K562 (cell line): Measurements from ENCODE around the gene FSTL4. TPM values are rescaled to one million over a fixed set of nuclear protein-coding genes. Genes with fewer than 3 reads are reported as not detected.

Experiments
- ATAC-seq: fragments of 200-7000 bp; cut with Tn5 transposase; 3 replicates; pipeline ENCODE4 v1.9.1; 2020; ENCODE audit warnings: moderate library complexity
- BruUV-seq: library from RNA; stranded (reverse); fragments of 400-500 nt; replicated peaks from 2 replicates; lab custom pipeline; 2021; lab: Mats Ljungman, UMichigan
- CTCF ChIA-PET: fragments of 300-600 bp; formaldehyde crosslinking; extraction: SDS; loops from one replicate; lab custom pipeline; 2021; ENCODE audit warnings: low intra/inter-chr PET ratio; lab: Yijun Ruan, JAX
- POLR2A ChIA-PET: fragments of 300-600, 350-650 bp; sonication (Branson Sonifier 250); formaldehyde crosslinking; extraction: SDS; loops from one replicate; lab custom pipeline; 2021; ENCODE audit warnings: antibody characterized with exemption, inconsistent platforms; lab: Yijun Ruan, JAX
- DNase-seq, 4 experiments: peaks; one replicate each; pipeline versions ENCODE4 v3.0.0 to v3.0.0-alpha.2; 2011 to 2018; ENCODE audit warnings: low spot score in 3 of 4, mixed read lengths in 3 of 4; ENCODE audit errors: extremely low read depth in 1 of 4
- FAIRE-seq: peaks from 2 replicates; lab custom pipeline; 2011; peaks lifted over from hg19 to GRCh38; lab: Jason Lieb, UNC
- H2AFZ ChIP-seq: 2 replicates; pipeline ENCODE4 v1.6.0; 2011; ENCODE audit warnings: low read depth, low read length, control low read depth, inconsistent platforms
- H3K27ac ChIP-seq: fragments of 200-600 bp; 3 replicates; pipeline ENCODE4 v1.8.0; 2011; ENCODE audit warnings: low read depth, mild to moderate bottlenecking, control low read depth, inconsistent platforms, low read length, moderate library complexity, mixed read lengths; ENCODE audit errors: extremely low read depth
- H3K27me3 ChIP-seq, 2 experiments: fragments of 300-600 bp in 1 of 2; 2 replicates in 1 of 2; 3 replicates in 1 of 2; pipeline versions ENCODE4 v1.6.0 to v1.8.0; 2011; ENCODE audit warnings: inconsistent platforms in 2 of 2, low read length in 2 of 2, mild to moderate bottlenecking in 1 of 2, mixed read lengths in 1 of 2, moderate library complexity in 1 of 2; ENCODE audit not compliant: control insufficient read depth in 2 of 2, insufficient read depth in 2 of 2
- H3K36me3 ChIP-seq: fragments of 300-600 bp; 3 replicates; pipeline ENCODE4 v1.8.0; 2011; ENCODE audit warnings: mild to moderate bottlenecking, low read length, inconsistent platforms; ENCODE audit not compliant: control insufficient read depth, insufficient read depth
- H3K4me1 ChIP-seq, 2 experiments: fragments of 200-600 bp in 1 of 2; replicated peaks in 1 of 2; 2 replicates in 1 of 2; 3 replicates in 1 of 2; pipeline versions ENCODE4 v1.5.1 to v1.8.0; 2011; ENCODE audit warnings: inconsistent platforms in 2 of 2, low read length in 2 of 2, mild to moderate bottlenecking in 1 of 2, mixed read lengths in 1 of 2, moderate library complexity in 1 of 2; ENCODE audit not compliant: control insufficient read depth in 2 of 2, insufficient read depth in 2 of 2
- H3K4me2 ChIP-seq: 2 replicates; pipeline ENCODE4 v1.6.1; 2011; ENCODE audit warnings: low read length, control low read depth, inconsistent platforms, mixed read lengths; ENCODE audit not compliant: insufficient read depth
- H3K4me3 ChIP-seq: fragments of 200-600 bp; sonication (generic), shearing (Covaris generic); 2 replicates; pipeline ENCODE4 v1.5.1; 2016; ENCODE audit warnings: control low read depth, inconsistent platforms
- H3K79me2 ChIP-seq: fragments of 200-600 bp; 3 replicates; pipeline ENCODE4 v1.8.0; 2011; ENCODE audit warnings: low read length, inconsistent platforms; ENCODE audit not compliant: control insufficient read depth, insufficient read depth
- H3K9ac ChIP-seq, 2 experiments: 2 replicates each; pipeline versions ENCODE4 v1.6.0 to v1.6.1; 2011; ENCODE audit warnings: low read depth in 2 of 2, low read length in 2 of 2, control low read depth in 1 of 2, inconsistent platforms in 1 of 2, mild to moderate bottlenecking in 1 of 2, mixed read lengths in 1 of 2; ENCODE audit not compliant: insufficient read depth in 1 of 2
- H3K9me1 ChIP-seq: one replicate; pipeline ENCODE4 v1.6.0; 2011; ENCODE audit warnings: inconsistent platforms, mild to moderate bottlenecking, low read length, moderate library complexity; ENCODE audit not compliant: control insufficient read depth, insufficient read depth
- H3K9me3 ChIP-seq: replicated peaks from 2 replicates; pipeline ENCODE4 v1.5.1; 2011; ENCODE audit warnings: low read depth, low read length, inconsistent platforms; ENCODE audit not compliant: control insufficient read depth, insufficient read depth
- H4K20me1 ChIP-seq: replicated peaks from 2 replicates; pipeline ENCODE4 v1.6.1; 2011; ENCODE audit warnings: low read length, inconsistent platforms, mixed read lengths; ENCODE audit not compliant: control insufficient read depth, insufficient read depth
- KAT2B ChIP-seq: IDR thresholded peaks from one replicate; pipeline ENCODE4 v1.6.1; 2012; ENCODE audit warnings: low read depth, mild to moderate bottlenecking, control low read depth, inconsistent platforms, low read length, moderate library complexity
- KAT7 ChIP-seq: sonication (generic); formaldehyde crosslinking; IDR thresholded peaks from 2 replicates; pipeline ENCODE4 v1.8.0; 2022; ENCODE audit warnings: missing genetic modification reagents, mild to moderate bottlenecking, borderline replicate concordance
- MBD2 ChIP-seq: sonication (generic); IDR thresholded peaks from 2 replicates; pipeline ENCODE4 v1.6.1; 2016; ENCODE audit warnings: low read depth, borderline replicate concordance
- PCBP1 ChIP-seq: fragments of 200-400 bp; formaldehyde crosslinking; IDR thresholded peaks from 2 replicates; pipeline ENCODE4 v1.6.1; 2018; ENCODE audit warnings: mild to moderate bottlenecking, low read depth, low read length; ENCODE audit not compliant: poor library complexity, severe bottlenecking
- PPARD ChIP-seq: fragments of 250-450 bp; sonication (Bioruptor Pico); IDR thresholded peaks from 2 replicates; pipeline ENCODE4 v1.8.0; 2022; ENCODE audit warnings: inconsistent platforms, mild to moderate bottlenecking, moderate library complexity
- RBM34 ChIP-seq: fragments of 200-400 bp; formaldehyde crosslinking; IDR thresholded peaks from 2 replicates; pipeline ENCODE4 v1.6.1; 2018; ENCODE audit warnings: low read length, borderline replicate concordance; ENCODE audit not compliant: insufficient read depth
- TCF7L2 ChIP-seq: fragments of 150-350 bp; IDR thresholded peaks from 2 replicates; pipeline ENCODE4 v1.6.1; 2016; ENCODE audit warnings: low read depth, mild to moderate bottlenecking, low read length, moderate library complexity
- ZNF41 ChIP-seq: fragments of 250-450 bp; sonication (Bioruptor Pico); conservative IDR thresholded peaks from 2 replicates; pipeline ENCODE4 v1.4.0; 2020; ENCODE audit warnings: mild to moderate bottlenecking
- ZNF707 ChIP-seq: fragments of 250-450 bp; sonication (Bioruptor Pico); conservative IDR thresholded peaks from 2 replicates; pipeline ENCODE4 v1.8.0; 2022; ENCODE audit warnings: inconsistent platforms, mild to moderate bottlenecking, moderate library complexity
- WGBS: fragments of 100-300 bp; shearing (Covaris generic); methylation state at CpG from one replicate; pipeline ENCODE4 v1.1.6; 2016; ENCODE audit warnings: low coverage, mixed read lengths; ENCODE audit not compliant: insufficient coverage; ENCODE audit errors: missing lambda C conversion rate; 5-methylcytosine and 5-hydroxymethylcytosine counted together
- in situ Hi-C: fragments of 300-500 bp; cut with MboI; formaldehyde crosslinking; loops from 4 replicates; pipeline ENCODE4 v1.15.0; 2018; ENCODE audit warnings: inconsistent platforms, mixed read lengths
- intact Hi-C: fragments of 100-400 bp; cut with micrococcal nuclease; formaldehyde crosslinking; loops from 2 replicates; pipeline ENCODE4 v1.14.2; 2022
- polyA plus RNA-seq, 8 experiments: library from polyadenylated mRNA; depleted of rRNA in 4 of 8; stranded (reverse) in 5 of 8; unstranded in 3 of 8; fragments of >200 nt; fragmentation: Nextera tagmentation in 2 of 8; fragmentation: Illumina TruSeq in 1 of 8; extraction: Ambion mirVana in 2 of 8; extraction: Trizol in 1 of 8; gene quantifications; 2 replicates each; pipeline versions ENCODE4 v1.2.1 to v1.2.3, GENCODE V29; 2011 to 2014; ENCODE audit warnings: inconsistent platforms in 1 of 8, missing spikeins in 1 of 8
- total RNA-seq, 7 experiments: library from RNA; depleted of rRNA in 6 of 7; stranded (reverse); fragments of >200 nt in 6 of 7; fragmentation: Illumina TruSeq in 2 of 7; extraction: Trizol in 2 of 7; gene quantifications; 2 replicates each; pipeline versions ENCODE4 v1.2.1 to v1.2.3, GENCODE V29; 2011 to 2021; ENCODE audit warnings: low replicate concordance in 1 of 7

Gene FSTL4
- total and polyA plus RNA-seq, 9 of the 15 experiments (the other 6 are each of a cell fraction or from before 2014, with no cell fraction given), result 0.08 to 0.18 (median 0.10) TPM; not detected in 5

DNA sequence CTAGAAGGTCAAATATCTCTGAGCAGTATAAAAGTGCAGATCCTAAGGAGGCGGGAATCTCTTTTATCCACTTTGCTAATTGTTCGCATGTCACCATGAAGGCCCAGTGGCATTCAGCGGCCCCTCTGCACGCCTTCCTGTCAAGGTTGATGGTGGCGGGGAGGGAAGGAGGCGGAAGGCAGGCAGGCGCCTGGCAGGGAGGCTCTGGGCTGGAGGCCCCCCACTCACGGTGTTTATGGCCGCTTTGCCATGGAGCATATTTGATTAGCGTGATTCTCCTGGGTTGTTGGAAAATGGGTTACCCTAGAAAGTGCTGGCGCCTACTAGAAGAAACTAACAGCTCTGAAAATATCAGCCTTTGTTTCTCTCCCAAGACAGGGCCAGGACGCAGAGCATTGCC lies 209.6 kb downstream of the FSTL4 start:
- H3K79me2 ChIP-seq, result no peaks in the 10 kb centered on the region
- peaks cover 15 to 81% of the 10 kb centered on the region in 2 experiments for H3K27me3 ChIP-seq
- no peaks in the 10 kb centered on the region for H3K36me3 ChIP-seq
- no peak overlapping the region for H3K4me2 ChIP-seq
- intact Hi-C loops, result no loop called here
- ATAC-seq (no peak), FAIRE-seq (no peak), DNase-seq (no peak)
- no peak overlapping the region for H2AFZ ChIP-seq
- 2% methylated on average over 9 of the region's 12 CpGs for WGBS
- H3K9ac ChIP-seq, result no peak overlapping the region
- no peaks in the 10 kb centered on the region for H3K4me1 ChIP-seq
- H4K20me1 ChIP-seq, result no peaks in the 10 kb centered on the region
- POLR2A ChIA-PET, result no interaction called here
- no peak overlapping the region for H3K27ac ChIP-seq
- TF ChIP-seq ZNF707 (CRISPR knock-in tag) (no peak), PCBP1 (no peak), RBM34 (no peak), KAT7 (CRISPR knock-in tag) (no peak), PPARD (CRISPR knock-in tag) (no peak)
- CTCF ChIA-PET, result no interaction called here
- no peak overlapping the region for H3K4me3 ChIP-seq
- no TSS peak for BruUV-seq
- in situ Hi-C loops, result no loop called here
- H3K9me3 ChIP-seq, result no peaks in the 10 kb centered on the region
- no peaks in the 10 kb centered on the region for H3K9me1 ChIP-seq

DNA sequence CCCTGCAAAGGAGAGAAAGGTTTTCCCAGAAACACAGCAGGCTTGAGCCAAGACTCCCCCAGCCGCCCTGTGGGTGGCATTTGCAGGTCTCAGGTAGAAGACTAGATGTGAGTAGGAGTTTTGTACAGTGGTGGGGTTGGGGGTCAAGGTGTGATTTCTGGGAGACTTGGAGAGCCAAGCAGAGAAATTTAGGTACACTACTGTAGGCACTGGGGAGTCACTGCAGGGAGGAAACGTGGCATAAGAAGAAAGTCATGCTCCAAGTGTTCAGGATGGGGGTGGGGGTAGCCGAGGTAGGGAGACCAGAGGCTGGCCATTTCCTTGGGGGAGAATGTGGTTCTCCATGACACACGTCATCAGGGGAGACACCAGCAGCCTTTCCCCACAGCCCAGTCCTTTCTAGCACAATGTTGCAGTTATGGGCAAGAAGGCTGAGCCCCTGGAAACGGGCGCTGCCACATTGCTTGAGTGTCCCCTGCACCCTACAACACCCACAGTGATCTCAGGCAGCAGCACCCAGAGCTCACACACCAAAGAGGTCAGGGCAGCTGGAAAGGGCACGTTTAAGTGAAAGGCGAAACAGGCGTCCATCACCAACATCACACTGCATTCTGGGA lies 210.5 kb downstream of the FSTL4 start:
- no TSS peak for BruUV-seq
- no peak overlapping the region for H3K4me3 ChIP-seq
- TF ChIP-seq ZNF41 (CRISPR knock-in tag) (no peak), MBD2 (no peak), KAT2B (no peak), TCF7L2 (no peak)
- TF ChIP-seq, all 486 proteins: peak for 0
- 2% methylated on average over 8 of the region's 9 CpGs for WGBS
- Histone ChIP-seq H3K79me2 (no peaks in the 10 kb centered on the region), H3K9ac (no peak overlapping the region), H4K20me1 (no peaks in the 10 kb centered on the region), H3K9me1 (no peaks in the 10 kb centered on the region), H3K27me3 (peaks cover 14 to 77% of the 10 kb centered on the region in 2 experiments), H3K36me3 (no peaks in the 10 kb centered on the region), H2AFZ (no peak overlapping the region), H3K27ac (no peak overlapping the region), H3K4me2 (no peak overlapping the region), H3K4me1 (no peaks in the 10 kb centered on the region), H3K9me3 (no peaks in the 10 kb centered on the region)
- DNase-seq (no peak), FAIRE-seq (no peak), ATAC-seq (no peak)
- intact Hi-C loops, result no loop called here
- POLR2A ChIA-PET, result interaction anchor here (1.0 kb wide), 1 partner anchor 9 kb away, joined by 4 read pairs; no protein-coding TSS in a partner anchor
- CTCF ChIA-PET, result no interaction called here
- in situ Hi-C loops, result no loop called here
